Mesothelial cell of epicardium (in vitro differentiated cells): Measurements from ENCODE around the gene TMEM123. TPM values are rescaled to one million over a fixed set of nuclear protein-coding genes. Genes with fewer than 3 reads are reported as not detected.
A peak's percentile ranks its signal among the peaks of the same experiment; 100 is the strongest.

Experiments
- DNase-seq, 2 experiments: peaks; one replicate each; pipeline ENCODE4 v3.0.0; 2021; ENCODE audit warnings: low spot score in 2 of 2; ENCODE audit not compliant: unreplicated experiment in 2 of 2
- H3K27ac Mint-ChIP-seq: 2 replicates; pipeline ENCODE4 v1.8.0; 2021; ENCODE audit warnings: mixed read lengths
- H3K27me3 Mint-ChIP-seq: 2 replicates; pipeline ENCODE4 v1.8.0; 2021; ENCODE audit warnings: low read depth, mixed read lengths
- H3K36me3 Mint-ChIP-seq: 2 replicates; pipeline ENCODE4 v1.8.0; 2021; ENCODE audit warnings: mixed read lengths
- H3K4me1 Mint-ChIP-seq: 2 replicates; pipeline ENCODE4 v1.8.0; 2021; ENCODE audit warnings: mixed read lengths
- H3K4me3 Mint-ChIP-seq: 2 replicates; pipeline ENCODE4 v1.8.0; 2021; ENCODE audit warnings: mild to moderate bottlenecking, moderate library complexity, mixed read lengths
- H3K9me3 Mint-ChIP-seq: 2 replicates; pipeline ENCODE4 v1.8.0; 2021; ENCODE audit warnings: mixed read lengths
- total RNA-seq: library from RNA; stranded (reverse); gene quantifications from 3 replicates; pipeline ENCODE4 v1.2.1, GENCODE V29; 2021
- TF ChIP-seq, protein P1 (sequence below): fragments of 200-600 bp; sonication (generic); IDR thresholded peaks from one replicate; pipeline ENCODE4 v1.5.0; 2021; ENCODE audit warnings: antibody characterized with exemption; ENCODE audit not compliant: unreplicated experiment

Gene TMEM123
- total RNA-seq, 1 donor from 2014 or later: 131 TPM

DNA sequence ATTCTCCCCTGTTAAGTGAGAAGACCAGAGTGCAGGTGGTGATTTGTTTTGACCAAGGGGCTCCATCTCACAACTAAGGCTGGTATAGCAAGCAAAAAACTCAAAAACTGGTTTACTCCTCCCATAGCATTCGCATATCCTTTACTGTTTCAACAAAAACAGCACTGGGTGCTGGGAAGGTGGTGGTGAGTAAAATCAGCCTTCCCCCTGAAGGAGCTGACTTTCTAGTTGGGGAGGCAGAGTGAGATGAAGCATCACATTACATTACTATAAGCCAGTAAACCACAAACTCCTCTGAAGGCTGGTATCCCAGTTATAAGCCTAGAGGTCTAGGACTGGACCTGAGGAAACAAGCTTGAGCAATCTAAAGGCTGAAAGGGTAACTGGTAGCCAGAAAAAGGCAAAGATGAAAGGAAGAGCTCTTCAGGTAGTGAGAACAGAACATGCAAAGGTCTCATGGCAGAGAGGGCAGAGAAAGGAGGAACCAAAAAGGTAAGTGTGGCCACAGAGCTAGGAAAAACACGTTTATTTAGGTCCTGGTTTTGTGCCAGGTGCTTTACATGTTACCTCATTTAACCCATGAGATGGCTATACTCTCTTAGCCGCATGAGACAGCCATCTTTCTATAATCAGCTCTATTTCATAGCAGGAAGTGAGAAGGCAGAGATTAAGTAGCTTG is 22.3 kb downstream of the TMEM123 start:
- Mint-ChIP-seq H3K27ac (no peak overlapping the region), H3K9me3 (peaks cover 12% of the 10 kb centered on the region), H3K4me1 (peaks cover 5% of the 10 kb centered on the region), H3K4me3 (no peak overlapping the region), H3K27me3 (no peaks in the 10 kb centered on the region), H3K36me3 (peaks cover 43% of the 10 kb centered on the region)
- no peak for DNase-seq
- TF ChIP-seq, protein P1, sequence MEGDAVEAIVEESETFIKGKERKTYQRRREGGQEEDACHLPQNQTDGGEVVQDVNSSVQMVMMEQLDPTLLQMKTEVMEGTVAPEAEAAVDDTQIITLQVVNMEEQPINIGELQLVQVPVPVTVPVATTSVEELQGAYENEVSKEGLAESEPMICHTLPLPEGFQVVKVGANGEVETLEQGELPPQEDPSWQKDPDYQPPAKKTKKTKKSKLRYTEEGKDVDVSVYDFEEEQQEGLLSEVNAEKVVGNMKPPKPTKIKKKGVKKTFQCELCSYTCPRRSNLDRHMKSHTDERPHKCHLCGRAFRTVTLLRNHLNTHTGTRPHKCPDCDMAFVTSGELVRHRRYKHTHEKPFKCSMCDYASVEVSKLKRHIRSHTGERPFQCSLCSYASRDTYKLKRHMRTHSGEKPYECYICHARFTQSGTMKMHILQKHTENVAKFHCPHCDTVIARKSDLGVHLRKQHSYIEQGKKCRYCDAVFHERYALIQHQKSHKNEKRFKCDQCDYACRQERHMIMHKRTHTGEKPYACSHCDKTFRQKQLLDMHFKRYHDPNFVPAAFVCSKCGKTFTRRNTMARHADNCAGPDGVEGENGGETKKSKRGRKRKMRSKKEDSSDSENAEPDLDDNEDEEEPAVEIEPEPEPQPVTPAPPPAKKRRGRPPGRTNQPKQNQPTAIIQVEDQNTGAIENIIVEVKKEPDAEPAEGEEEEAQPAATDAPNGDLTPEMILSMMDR: no peak

DNA sequence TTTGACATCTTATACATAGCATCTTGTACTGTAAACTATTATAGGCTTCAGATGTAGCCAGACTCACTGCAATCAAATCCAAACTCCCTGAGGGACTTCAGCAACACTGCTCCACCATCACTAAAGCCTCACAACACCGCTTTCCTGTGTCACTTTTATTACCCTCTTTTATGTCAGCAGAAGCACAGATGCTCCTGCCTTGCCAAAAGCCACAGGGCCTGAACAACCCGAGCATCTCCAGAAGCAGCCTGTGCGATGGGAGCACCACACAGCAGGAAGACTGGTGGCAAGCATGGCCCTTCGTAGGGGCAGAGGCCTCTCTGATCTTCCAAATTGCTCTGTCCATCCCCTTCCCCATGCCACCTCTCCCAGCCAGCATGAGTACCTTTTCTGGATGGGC is 22.9 kb downstream of the TMEM123 start:
- Mint-ChIP-seq H3K4me3 (no peak overlapping the region), H3K27me3 (no peaks in the 10 kb centered on the region), H3K36me3 (peaks cover 40% of the 10 kb centered on the region), H3K4me1 (peaks cover 5% of the 10 kb centered on the region), H3K9me3 (peaks cover 12% of the 10 kb centered on the region), H3K27ac (no peak overlapping the region)
- DNase-seq: no peak
- TF ChIP-seq, protein P1: no peak

DNA sequence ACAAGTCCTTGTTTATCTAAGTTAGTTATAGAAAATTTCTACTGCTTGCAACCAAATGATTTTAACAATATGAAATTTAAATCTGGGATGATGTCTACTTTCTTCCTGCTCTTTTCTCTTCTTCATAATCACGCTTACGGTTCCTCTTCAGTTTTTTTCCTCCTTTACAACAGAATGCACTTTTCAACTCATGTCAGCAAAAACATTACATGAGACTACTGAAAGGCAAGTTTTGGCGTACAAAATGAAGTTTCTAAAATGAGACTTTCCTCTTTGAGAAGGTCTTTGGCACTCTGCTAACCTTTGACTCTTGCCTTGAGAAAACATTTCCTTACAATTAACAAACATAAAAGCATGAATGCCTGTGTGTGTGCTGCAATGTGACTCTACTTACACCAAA is 23.3 kb downstream of the TMEM123 start:
- Mint-ChIP-seq H3K27ac (no peak overlapping the region), H3K9me3 (peaks cover 8% of the 10 kb centered on the region), H3K4me1 (peaks cover 5% of the 10 kb centered on the region), H3K27me3 (no peaks in the 10 kb centered on the region), H3K36me3 (peaks cover 36% of the 10 kb centered on the region), H3K4me3 (no peak overlapping the region)
- no peak for DNase-seq
- TF ChIP-seq, protein P1: no peak

DNA sequence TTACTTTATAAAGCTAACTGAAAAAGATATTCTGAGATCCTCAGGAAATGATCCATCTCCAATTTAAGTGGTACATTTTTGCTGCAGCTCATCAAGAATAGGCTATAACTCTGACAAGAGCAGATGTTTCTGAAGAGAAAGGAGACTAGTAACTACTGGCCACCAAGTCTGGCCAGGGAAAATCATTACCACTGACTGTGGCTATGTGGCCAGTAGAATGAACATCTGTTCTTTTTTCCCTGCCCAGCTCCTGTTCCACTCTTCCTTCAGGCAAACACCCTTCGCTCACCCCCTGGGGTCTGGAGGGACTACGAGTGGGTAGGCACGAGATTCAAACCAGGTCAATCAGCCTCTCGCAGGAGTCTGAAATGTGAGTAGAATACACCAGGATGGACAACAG is 23.9 kb downstream of the TMEM123 start:
- peaks cover 5% of the 10 kb centered on the region for H3K4me1 Mint-ChIP-seq
- DNase-seq: no peak
- H3K27ac Mint-ChIP-seq: no peak overlapping the region
- H3K27me3 Mint-ChIP-seq: no peaks in the 10 kb centered on the region
- no peak overlapping the region for H3K4me3 Mint-ChIP-seq
- TF ChIP-seq, protein P1: no peak
- peaks cover 32% of the 10 kb centered on the region for H3K36me3 Mint-ChIP-seq
- peaks cover 8% of the 10 kb centered on the region for H3K9me3 Mint-ChIP-seq

DNA sequence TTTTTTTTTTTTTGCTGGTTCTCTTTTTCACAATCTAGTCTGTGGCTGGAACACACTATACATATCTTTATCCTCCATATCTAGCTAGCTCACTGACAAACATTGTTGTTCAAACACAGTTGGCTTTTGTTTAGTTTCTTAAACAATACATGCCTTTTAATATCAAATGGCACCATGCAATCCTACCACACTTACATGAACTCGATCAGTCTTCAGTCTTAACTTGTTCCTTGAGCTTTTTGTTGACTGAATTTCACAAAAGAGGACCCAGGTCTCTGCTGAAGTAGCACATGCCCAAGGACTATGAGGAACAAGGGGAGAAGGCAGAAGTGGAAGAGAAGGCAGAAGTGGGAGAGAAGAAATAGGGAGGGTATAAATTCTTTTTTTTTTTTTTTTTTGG is 25.5 kb downstream of the TMEM123 start:
- Mint-ChIP-seq H3K36me3 (peaks cover 16% of the 10 kb centered on the region), H3K4me1 (peaks cover 15% of the 10 kb centered on the region), H3K27me3 (no peaks in the 10 kb centered on the region), H3K27ac (peak overlapping the region; percentile 82), H3K9me3 (peaks cover 4% of the 10 kb centered on the region), H3K4me3 (no peak overlapping the region)
- no peak for DNase-seq
- TF ChIP-seq, protein P1: no peak
